Keratinocyte (primary cell): ENCODE measurements around the gene FAM53B.

Source experiments
- CTCF ChIP-seq, 3 experiments: IDR thresholded peaks in 1 of 3; conservative IDR thresholded peaks in 1 of 3; optimal IDR thresholded peaks in 1 of 3; 2 replicates in 2 of 3; 3 replicates in 1 of 3; pipeline versions ENCODE3 to v1.5.1; 2011; ENCODE audit warnings: low read length in 3 of 3, mild to moderate bottlenecking in 3 of 3, moderate library complexity in 2 of 3, control low read depth in 1 of 3, inconsistent platforms in 1 of 3; ENCODE audit not compliant: insufficient read depth in 2 of 3; ENCODE audit errors: extremely low read depth in 1 of 3
- EZH2 ChIP-seq: IDR thresholded peaks from one replicate; pipeline ENCODE4 v1.6.1; 2012; ENCODE audit warnings: inconsistent platforms, mild to moderate bottlenecking, low read length, moderate library complexity

- TF ChIP-seq CTCF (optimal IDR thresholded peaks at IDR 0.05 in 1 of 3, IDR thresholded peaks at IDR 0.05 in 1 of 3, conservative IDR thresholded peaks at IDR 0.05 in 1 of 3; ENCODE audit: extremely low read depth in 1 of 3, insufficient read depth in 2 of 3, low read length in 3 of 3) (peak; percentile 41 to 50 (median 50)), EZH2 (no peak)
Measured at GRCh38 chr10:124671486-124672075, 72.6 kb downstream of the FAM53B start.
